ENCODE measurements around the gene OSBPL3. TPM values are rescaled to one million over a fixed set of nuclear protein-coding genes. Genes with fewer than 3 reads are reported as not detected.

OSBPL3 gene
- polyA plus RNA-seq, 1 donor from 2014 or later: 0.26 TPM

GRCh38 chr7:24899161-24899560 is 80.8 kb downstream of the OSBPL3 start:
- Histone ChIP-seq H3K4me2 (ENCODE audit: low read length) (no peak overlapping the region), H3K4me3 (ENCODE audit: low read length) (no peak overlapping the region), H3K79me2 (replicated peaks; ENCODE audit: insufficient read depth, low read length) (no peaks in the 10 kb centered on the region), H3K27ac (ENCODE audit: low read length) (no peak overlapping the region), H4K20me1 (ENCODE audit: insufficient read depth) (no peaks in the 10 kb centered on the region), H3K27me3 (ENCODE audit: insufficient read depth, low read depth, low read length) (no peaks in the 10 kb centered on the region), H2AFZ (ENCODE audit: low read depth, low read length) (no peak overlapping the region), H3K9ac (ENCODE audit: low read length) (no peak overlapping the region), H3K36me3 (ENCODE audit: insufficient read depth, low read length) (no peaks in the 10 kb centered on the region), H3F3A (ENCODE audit: insufficient read depth, low read length, poor library complexity, severe bottlenecking) (no peaks in the 10 kb centered on the region), H3K9me3 (ENCODE audit: low read length) (no peaks in the 10 kb centered on the region), H3K9me2 (ENCODE audit: insufficient read depth, low read length) (no peaks in the 10 kb centered on the region)
- TF ChIP-seq REST (IDR thresholded peaks at IDR 0.05; ENCODE audit: borderline replicate concordance): no peak
- TF ChIP-seq MXI1 (conservative IDR thresholded peaks at IDR 0.05; ENCODE audit: poor library complexity, severe bottlenecking): no peak
- no peak for TF ChIP-seq TAF1 (IDR thresholded peaks at IDR 0.05; ENCODE audit: low read depth)
- no peak for TF ChIP-seq SMC3 (conservative IDR thresholded peaks at IDR 0.05; ENCODE audit: poor library complexity)
- no peak for TF ChIP-seq EP300 (conservative IDR thresholded peaks at IDR 0.05; ENCODE audit: poor library complexity, severe bottlenecking)
- no peak for TF ChIP-seq EZH2 (IDR thresholded peaks at IDR 0.05; ENCODE audit: borderline replicate concordance, insufficient read depth, low read length, poor library complexity, severe bottlenecking)
- no peak for TF ChIP-seq CTCF (IDR thresholded peaks at IDR 0.05; ENCODE audit: poor library complexity, severe bottlenecking)
- TF ChIP-seq POLR2AphosphoS5 (IDR thresholded peaks at IDR 0.05): no peak
- no peak for TF ChIP-seq RAD21 (conservative IDR thresholded peaks at IDR 0.05)

- TF ChIP-seq REST (IDR thresholded peaks at IDR 0.05; ENCODE audit: borderline replicate concordance) (no peak), TAF1 (IDR thresholded peaks at IDR 0.05; ENCODE audit: low read depth) (no peak), CTCF (IDR thresholded peaks at IDR 0.05; ENCODE audit: poor library complexity, severe bottlenecking) (no peak)
- no peak overlapping the region for H3K9ac ChIP-seq (ENCODE audit: low read length)
- H3K36me3 ChIP-seq (ENCODE audit: insufficient read depth, low read length): no peaks in the 10 kb centered on the region
- no peak overlapping the region for H2AFZ ChIP-seq (ENCODE audit: low read depth, low read length)
- H3K4me2 ChIP-seq (ENCODE audit: low read length): no peak overlapping the region
- H3K9me3 ChIP-seq (ENCODE audit: low read length): no peaks in the 10 kb centered on the region
- no peaks in the 10 kb centered on the region for H4K20me1 ChIP-seq (ENCODE audit: insufficient read depth)
- H3F3A ChIP-seq (ENCODE audit: insufficient read depth, low read length, poor library complexity, severe bottlenecking): no peaks in the 10 kb centered on the region
- no peaks in the 10 kb centered on the region for H3K27me3 ChIP-seq (ENCODE audit: insufficient read depth, low read depth, low read length)
- H3K27ac ChIP-seq (ENCODE audit: low read length): no peak overlapping the region
- no peaks in the 10 kb centered on the region for H3K9me2 ChIP-seq (ENCODE audit: insufficient read depth, low read length)
- no peaks in the 10 kb centered on the region for H3K79me2 ChIP-seq (replicated peaks; ENCODE audit: insufficient read depth, low read length)
- H3K4me3 ChIP-seq (ENCODE audit: low read length): no peak overlapping the region
Observed at GRCh38 chr7:24898691-24899090, 81.3 kb downstream of the OSBPL3 start.

Data from neural cell (in vitro differentiated cells).